NOMO-1 (cell line): ENCODE data around the gene ADA.

Experiments
- DNase-seq, 2 experiments: peaks; one replicate each; lab custom pipeline; 2025; ENCODE audit not compliant: unreplicated experiment in 2 of 2; lab: John Stamatoyannopoulos, UW

ADA gene

GRCh38 chr20:44625361-44625760, 26.1 kb downstream of the ADA start:
- DNase-seq: no peak

GRCh38 chr20:44624743-44625271, 26.7 kb downstream of the ADA start:
- DNase-seq: no peak

- DNase-seq: no peak
Measured at GRCh38 chr20:44624152-44624551, 27.3 kb downstream of the ADA start.

GRCh38 chr20:44622501-44623270, 28.8 kb downstream of the ADA start:
- no peak for DNase-seq

- no peak for DNase-seq
Measured at GRCh38 chr20:44621939-44622338, 29.6 kb downstream of the ADA start.

- DNase-seq: no peak
Measured at GRCh38 chr20:44621325-44621724, 30.2 kb downstream of the ADA start.

GRCh38 chr20:44620030-44620429, 31.5 kb downstream of the ADA start:
- DNase-seq: no peak

GRCh38 chr20:44619294-44619693, 32.2 kb downstream of the ADA start:
- DNase-seq: no peak

GRCh38 chr20:44618318-44618731, 33.2 kb downstream of the ADA start:
- no peak for DNase-seq

- DNase-seq: no peak
Measured at GRCh38 chr20:44616604-44616964, 34.9 kb downstream of the ADA start.

- no peak for DNase-seq
Measured at GRCh38 chr20:44615876-44616603, 35.5 kb downstream of the ADA start.

- no peak for DNase-seq
Measured at GRCh38 chr20:44615169-44615791, 36.2 kb downstream of the ADA start.

GRCh38 chr20:44614525-44614924, 37.0 kb downstream of the ADA start:
- DNase-seq: no peak

- no peak for DNase-seq
Measured at GRCh38 chr20:44613575-44613974, 37.9 kb downstream of the ADA start.

- DNase-seq: peak; percentile 77 to 96
Measured at GRCh38 chr20:44610313-44610962, 41.1 kb downstream of the ADA start.

- DNase-seq: peak; percentile 71 to 76
Measured at GRCh38 chr20:44609516-44610312, 41.8 kb downstream of the ADA start.

GRCh38 chr20:44609006-44609515, 42.4 kb downstream of the ADA start:
- no peak for DNase-seq

- no peak for DNase-seq
Measured at GRCh38 chr20:44606725-44607441, 44.6 kb downstream of the ADA start.

- no peak for DNase-seq
Measured at GRCh38 chr20:44603327-44603726, 48.2 kb downstream of the ADA start.
